ENCODE measurements around the gene TRABD2B. TPM values are rescaled to one million over a fixed set of nuclear protein-coding genes. Genes with fewer than 3 reads are reported as not detected.

Gene TRABD2B
- total and polyA plus RNA-seq, 2 of the 4 experiments (the other 2 are of a cell fraction), result not detected

- no peak for TF ChIP-seq FOS (IDR thresholded peaks at IDR 0.05; ENCODE audit: low read depth, low read length)
Observed at GRCh38 chr1:48005253-48006117, 8.3 kb upstream of the TRABD2B start (continued).

DNA sequence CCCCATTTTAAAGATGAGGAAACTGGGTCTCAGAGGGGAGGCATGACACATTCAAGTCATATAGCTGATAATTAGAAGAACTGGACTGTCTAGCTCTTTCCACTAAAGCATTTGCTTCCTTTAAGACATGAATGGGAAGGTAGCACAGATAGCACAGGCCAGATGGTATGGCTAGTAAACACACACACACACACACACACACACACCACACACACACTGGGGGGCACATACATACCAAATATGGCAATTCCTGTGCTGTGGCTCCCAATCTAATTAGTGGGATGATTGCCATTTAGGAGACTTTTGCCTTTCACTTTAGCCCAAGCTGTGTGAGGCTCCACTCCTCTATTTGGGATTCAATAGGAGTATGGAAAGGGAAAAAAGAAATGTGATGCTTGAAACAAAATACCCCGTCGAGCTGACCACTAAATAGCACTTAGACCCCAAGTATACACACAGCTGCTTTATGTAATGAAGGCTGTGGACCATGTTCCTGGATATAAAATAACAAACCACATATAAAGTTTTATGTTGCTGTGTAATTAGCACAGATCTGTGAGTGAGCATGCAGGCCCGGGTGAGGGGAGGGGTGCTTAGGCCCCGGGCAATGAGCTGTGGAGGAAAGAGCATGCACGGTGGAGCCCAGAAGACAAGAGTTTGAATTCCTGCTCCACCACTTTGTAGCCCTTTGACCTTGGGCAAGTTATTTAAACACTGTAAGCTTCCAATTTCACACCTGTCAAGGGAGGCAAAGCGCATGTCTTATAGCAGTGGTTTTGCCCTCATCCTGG is 6.8 kb upstream of the TRABD2B start:
- Histone ChIP-seq H3K9ac (ENCODE audit: low read depth, low read length) (no peak overlapping the region), H4K8ac (ENCODE audit: low read depth in 2 of 2, low read length in 2 of 2) (no peak overlapping the region), H3K56ac (ENCODE audit: extremely low read depth, insufficient read depth, low read length) (no peak overlapping the region), H2BK120ac (ENCODE audit: low read depth, low read length) (no peak overlapping the region), H3K36me3 (ENCODE audit: control insufficient read depth, insufficient read depth, low read length) (no peaks in the 10 kb centered on the region), H3K79me1 (ENCODE audit: low read depth in 1 of 2, low read length in 2 of 2) (no peaks in the 10 kb centered on the region), H3K14ac (replicated peaks; ENCODE audit: low read depth, low read length) (no peak overlapping the region), H2BK5ac (ENCODE audit: low read depth, low read length, poor library complexity, severe bottlenecking) (no peak overlapping the region), H4K20me1 (ENCODE audit: insufficient read depth, low read length) (no peaks in the 10 kb centered on the region), H2AFZ (replicated peaks; ENCODE audit: low read length, poor library complexity) (no peak overlapping the region), H4K91ac (ENCODE audit: insufficient read depth, low read depth, low read length) (no peak overlapping the region), H2BK15ac (ENCODE audit: low read depth, low read length) (no peak overlapping the region), H3K4me3 (ENCODE audit: insufficient read depth, low read depth, low read length) (no peak overlapping the region), H3K27me3 (ENCODE audit: control insufficient read depth, insufficient read depth, low read length) (peaks cover 3% of the 10 kb centered on the region), H2BK20ac (ENCODE audit: low read depth, low read length) (no peak overlapping the region), H3K9me3 (ENCODE audit: control insufficient read depth, insufficient read depth, low read length) (no peaks in the 10 kb centered on the region), H3K4me2 (ENCODE audit: low read depth, low read length) (no peak overlapping the region), H3K4ac (ENCODE audit: low read depth, low read length) (no peak overlapping the region), H3K18ac (ENCODE audit: low read depth, low read length) (no peak overlapping the region), H3K27ac (ENCODE audit: insufficient read depth, low read length) (no peak overlapping the region), H3K23ac (ENCODE audit: low read depth, low read length) (no peak overlapping the region), H4K5ac (ENCODE audit: low read depth, low read length) (no peak overlapping the region), H3K9me1 (ENCODE audit: insufficient read depth, low read length) (no peaks in the 10 kb centered on the region), H3K4me1 (ENCODE audit: control insufficient read depth, insufficient read depth, low read length) (no peaks in the 10 kb centered on the region), H2AK5ac (ENCODE audit: low read depth, low read length) (no peak overlapping the region), H2AK9ac (replicated peaks; ENCODE audit: low read depth, low read length, poor library complexity) (no peak overlapping the region)
- ChIA-PET CTCF (no interaction called here), POLR2A (ENCODE audit: unreplicated experiment) (no interaction called here)
- BruUV-seq (replicated peaks), result no TSS peak
- intact Hi-C loops (cut with micrococcal nuclease), result no loop called here
- no peak for ATAC-seq (ENCODE audit: low read depth)
- dilution Hi-C loops (cut with HindIII; ENCODE audit: low sequenced_read_pairs, unreplicated experiment), result no loop called here
- in situ Hi-C loops (cut with MboI; ENCODE audit: low sequenced_read_pairs), result no loop called here
- DNase-seq, result no peak
- no CpG with 5 or more reads among the region's 6 CpGs for WGBS, 2 experiments (ENCODE audit: extremely low coverage in 2 of 2, insufficient read length in 1 of 2)
- no peak for TF ChIP-seq CHD1 (IDR thresholded peaks at IDR 0.05; ENCODE audit: low read depth, low read length)
- TF ChIP-seq RAD21 (IDR thresholded peaks at IDR 0.05; ENCODE audit: low read length), result no peak
